22Rv1 (cell line): ENCODE data around the gene GPNMB.

ENCODE experiments used
- CTCF ChIP-seq: fragments of 450-650 bp; IDR thresholded peaks from 2 replicates; pipeline ENCODE4 v1.5.1; 2017; ENCODE audit warnings: mild to moderate bottlenecking
- ZFX ChIP-seq: fragments of 450-650 bp; IDR thresholded peaks from 2 replicates; pipeline ENCODE4 v1.6.1; 2017; ENCODE audit warnings: antibody characterized with exemption, borderline replicate concordance

GRCh38 chr7:23247046-23247602 lies 549 bp downstream of the GPNMB start:
- no peak for TF ChIP-seq CTCF
- TF ChIP-seq ZFX: no peak
